Stimulated activated CD8-positive, alpha-beta memory T cell treated with anti-CD3 and anti-CD28 coated beads, Interleukin-15, amount 100 ng/mL, for 4 hours (primary cell): Measurements from ENCODE around the gene RAB31.
"Not testable (repeated sequence)": the region's sequence is repeated elsewhere in the genome, so short reads cannot be mapped to it uniquely, and the experiment has no call there.

Source experiments
- DNase-seq, 2 donors: peaks; one replicate each; pipeline ENCODE4 v3.0.0-alpha.2; 2020; ENCODE audit warnings: low read depth in 2 of 2

The RAB31 gene

DNA sequence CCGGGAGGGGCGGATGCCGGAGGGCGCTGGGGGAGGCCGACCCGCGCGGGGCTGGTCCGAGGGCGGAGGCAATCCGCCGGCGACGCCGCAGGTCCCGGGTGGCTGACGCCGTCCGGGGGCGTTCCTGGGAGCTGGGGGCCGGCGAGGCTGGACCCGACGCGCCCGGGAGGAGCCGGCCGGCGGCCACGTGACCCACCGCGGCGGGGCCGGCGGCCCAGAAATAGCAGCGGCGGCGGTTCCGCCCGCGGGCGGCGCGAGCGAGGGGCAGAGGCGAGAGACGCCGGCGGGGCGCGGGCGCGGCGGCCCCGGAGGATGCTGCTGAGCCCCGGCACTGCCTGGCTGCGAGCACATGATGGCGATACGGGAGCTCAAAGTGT is at the start of gene RAB31:
Gene RAB31 (plus strand): TSS at position 245 of the 377 bp plus-strand sequence. CDS start 105 bp downstream, at position 350.
- no peak for DNase-seq

- DNase-seq: no peak
Measured at GRCh38 chr18:9659499-9660375, 48.4 kb upstream of the RAB31 start.

- DNase-seq: no peak
Measured at GRCh38 chr18:9661564-9661963, 46.5 kb upstream of the RAB31 start.

GRCh38 chr18:9663377-9663776 is 44.7 kb upstream of the RAB31 start:
- DNase-seq: no peak

- DNase-seq: no peak
Measured at GRCh38 chr18:9665314-9665713, 42.8 kb upstream of the RAB31 start.

GRCh38 chr18:9666548-9666947 is 41.6 kb upstream of the RAB31 start:
- DNase-seq: no peak

- no peak for DNase-seq
Measured at GRCh38 chr18:9669016-9669415, 39.1 kb upstream of the RAB31 start.

GRCh38 chr18:9671214-9671613 is 36.9 kb upstream of the RAB31 start:
- no peak for DNase-seq

- no peak for DNase-seq
Measured at GRCh38 chr18:9673296-9674251, 34.5 kb upstream of the RAB31 start.

DNA sequence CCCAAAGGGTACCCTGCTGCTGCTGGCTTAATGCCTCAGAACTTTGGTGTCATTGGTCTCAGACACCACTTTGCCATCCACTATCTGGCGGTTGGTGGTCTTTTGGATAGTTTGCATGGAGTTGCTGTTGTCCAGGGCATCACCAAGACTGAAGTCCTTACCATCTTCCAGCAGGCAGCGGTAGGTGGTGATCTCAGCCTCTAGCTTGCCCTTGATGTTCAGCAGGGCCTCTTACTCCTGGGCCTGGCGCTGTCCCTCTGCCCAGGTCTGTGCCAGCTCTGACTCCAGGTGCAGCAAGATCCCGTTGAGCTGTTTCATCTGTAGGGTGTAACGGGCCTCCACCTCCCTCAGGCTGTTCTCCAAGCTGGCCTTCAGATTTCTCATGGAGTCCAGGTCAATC is 29.9 kb upstream of the RAB31 start:
- DNase-seq: not testable (repeated sequence)

DNA sequence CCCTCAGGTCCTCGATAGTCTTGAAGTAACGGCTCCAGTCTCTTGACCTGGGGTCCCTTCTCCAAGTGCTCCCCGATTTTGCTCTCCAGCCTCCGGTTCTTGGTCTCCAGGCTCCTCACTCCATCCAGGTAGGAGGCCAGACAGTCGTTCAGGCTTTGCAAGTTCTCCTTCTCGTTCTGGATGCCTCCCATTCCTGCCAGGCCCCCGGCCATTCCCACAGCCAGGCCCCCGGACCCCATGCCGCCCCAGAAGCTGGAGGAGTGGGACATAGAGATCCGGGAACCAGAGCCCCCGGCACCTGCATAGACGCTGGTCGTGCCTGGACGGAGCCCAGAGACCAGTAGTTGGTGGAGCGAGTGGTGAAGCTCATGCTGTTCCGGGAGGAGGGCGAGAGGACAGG is 29.0 kb upstream of the RAB31 start:
- DNase-seq: no peak

DNA sequence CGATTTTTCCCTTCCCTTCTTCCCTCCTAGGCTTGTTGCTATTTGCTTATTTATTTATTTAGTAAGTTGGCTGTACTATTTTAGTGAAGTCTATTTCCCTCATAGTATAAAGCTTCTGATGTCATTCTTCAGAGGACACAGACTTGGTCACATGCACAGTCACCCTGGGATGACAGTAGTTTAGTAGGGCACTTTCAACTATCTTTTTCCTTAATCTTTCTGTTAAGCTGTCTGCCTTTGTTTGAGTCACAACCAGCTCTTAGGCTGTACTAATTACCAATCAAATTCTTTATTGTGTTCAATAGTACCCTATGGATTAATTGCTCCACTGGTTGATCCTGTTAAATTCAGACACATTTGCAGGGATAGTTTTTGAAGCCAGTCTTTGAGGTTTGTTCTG is 26.9 kb upstream of the RAB31 start:
- DNase-seq: no peak

GRCh38 chr18:9682572-9682971 is 25.5 kb upstream of the RAB31 start:
- no peak for DNase-seq

DNA sequence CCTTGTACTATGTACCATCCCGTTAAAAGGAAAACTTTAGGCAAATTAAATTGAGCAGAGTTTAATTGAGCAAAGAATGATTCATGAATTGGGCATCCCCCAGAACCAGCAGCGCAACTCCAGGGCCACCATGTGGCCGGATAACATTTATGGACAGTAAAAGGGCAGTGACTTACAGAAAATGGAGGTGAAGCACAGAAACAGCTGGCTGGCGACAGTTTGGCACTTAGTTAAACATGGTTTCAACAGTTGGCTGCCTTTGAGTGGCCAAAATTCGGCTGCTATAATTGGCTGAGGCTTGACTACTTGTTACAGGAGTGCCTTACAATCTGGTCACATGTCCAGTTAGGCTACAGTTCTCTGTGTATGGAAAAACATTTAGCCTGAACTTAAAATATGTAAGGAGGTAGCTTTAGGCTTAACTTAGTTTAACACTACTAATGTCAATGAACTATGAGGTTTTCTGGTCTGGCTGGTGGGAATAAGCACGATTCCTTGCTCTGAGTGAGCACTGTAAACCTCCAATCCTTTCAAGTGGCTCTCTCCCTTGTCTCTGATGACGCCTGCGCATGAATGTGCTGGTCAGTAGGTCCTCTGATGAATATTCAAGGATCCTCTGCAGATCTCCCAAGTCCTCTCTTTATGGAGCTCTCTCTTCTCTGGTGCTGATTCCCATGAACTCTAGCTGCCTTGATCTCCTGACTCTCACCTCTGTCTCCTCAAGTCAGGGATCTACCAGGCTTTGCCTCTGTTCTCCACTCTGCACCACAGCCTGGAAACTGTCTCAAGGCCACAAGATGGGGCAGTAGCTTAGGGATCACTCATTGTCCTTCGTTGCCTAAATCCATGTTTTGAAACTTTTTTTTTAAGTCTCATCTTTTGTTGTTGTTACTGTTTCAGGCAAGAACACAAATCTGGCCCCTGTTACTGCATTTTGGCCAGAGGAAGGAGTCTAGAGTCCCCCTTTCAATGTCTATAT is 24.4 kb upstream of the RAB31 start:
- no peak for DNase-seq

- DNase-seq: no peak
Measured at GRCh38 chr18:9684881-9685614, 23.1 kb upstream of the RAB31 start.

DNA sequence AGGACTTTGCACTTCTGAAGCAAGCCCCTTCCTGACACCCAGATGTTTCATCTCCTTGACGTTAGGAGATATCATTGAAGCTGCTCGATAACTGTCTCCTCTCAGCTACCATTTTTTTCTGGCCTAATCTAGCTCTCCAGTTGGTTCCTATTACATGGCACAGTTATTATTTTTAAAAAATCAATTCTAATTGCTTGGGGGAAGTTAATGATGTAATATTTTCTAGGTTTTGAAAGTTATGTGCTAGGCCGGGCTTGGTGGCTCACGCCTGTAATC is 22.5 kb upstream of the RAB31 start:
- no peak for DNase-seq

DNA sequence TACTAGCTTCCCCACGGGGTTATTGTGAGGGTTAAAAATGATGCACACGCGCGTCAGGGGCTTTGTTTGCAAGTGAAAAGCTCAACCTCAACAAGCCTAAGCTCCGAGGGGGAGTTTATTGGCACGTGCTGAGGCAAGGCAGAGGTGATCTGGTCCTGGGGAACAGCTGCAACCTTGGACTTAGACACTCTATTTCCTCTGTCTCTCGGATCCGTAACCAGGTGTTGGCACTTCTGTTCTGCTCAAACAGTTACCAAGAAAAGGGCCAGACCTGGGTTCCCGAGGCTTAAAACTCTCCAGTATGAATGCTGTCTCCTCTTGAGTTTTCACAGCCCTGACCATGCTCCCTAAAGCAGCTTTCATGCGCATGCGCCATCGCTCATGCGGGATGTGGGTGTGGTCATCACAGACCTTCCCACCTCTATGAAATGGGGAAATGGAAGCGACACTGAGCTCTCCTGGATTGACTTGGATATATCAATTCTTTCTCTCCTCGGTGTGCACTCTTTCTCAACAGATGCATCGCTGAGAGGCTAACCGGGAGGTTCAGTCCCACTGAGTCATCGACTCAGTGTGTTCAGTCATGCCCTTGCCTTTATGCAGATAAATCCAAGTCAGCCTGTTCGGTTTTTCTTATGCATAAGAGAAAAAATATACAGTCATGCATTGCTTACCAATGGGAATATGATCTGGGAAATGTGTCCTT is 19.9 kb upstream of the RAB31 start:
- DNase-seq: no peak

- no peak for DNase-seq
Measured at GRCh38 chr18:9689253-9689652, 18.8 kb upstream of the RAB31 start.

GRCh38 chr18:9690418-9691188 is 17.5 kb upstream of the RAB31 start:
- DNase-seq: no peak

- DNase-seq: no peak
Measured at GRCh38 chr18:9691235-9691634, 16.9 kb upstream of the RAB31 start.
